Measurements from ENCODE around the gene PHYKPL.
"Not testable (repeated sequence)": the region's sequence is repeated elsewhere in the genome, so short reads cannot be mapped to it uniquely, and the experiment has no call there.

Gene PHYKPL

GRCh38 chr5:178238711-178239592 lies 6.3 kb upstream of the PHYKPL start:
- no peak for DNase-seq

DNA sequence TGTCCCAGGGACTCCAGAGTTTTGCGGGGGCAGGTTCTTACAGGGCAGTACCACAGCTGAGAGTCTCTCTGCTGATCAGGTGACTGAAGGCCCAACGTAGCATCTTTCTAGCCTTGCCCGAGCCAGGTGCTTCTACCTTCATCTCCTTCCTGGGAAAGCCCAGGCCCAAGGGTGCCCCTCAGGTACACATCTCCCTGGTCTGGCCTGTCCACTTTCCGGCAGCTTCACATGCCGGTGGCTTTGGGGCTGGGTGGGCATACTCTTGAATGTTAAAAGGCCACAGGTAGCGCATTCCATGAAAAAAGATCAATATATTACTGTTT lies 5.7 kb upstream of the PHYKPL start:
- no peak for DNase-seq

DNA sequence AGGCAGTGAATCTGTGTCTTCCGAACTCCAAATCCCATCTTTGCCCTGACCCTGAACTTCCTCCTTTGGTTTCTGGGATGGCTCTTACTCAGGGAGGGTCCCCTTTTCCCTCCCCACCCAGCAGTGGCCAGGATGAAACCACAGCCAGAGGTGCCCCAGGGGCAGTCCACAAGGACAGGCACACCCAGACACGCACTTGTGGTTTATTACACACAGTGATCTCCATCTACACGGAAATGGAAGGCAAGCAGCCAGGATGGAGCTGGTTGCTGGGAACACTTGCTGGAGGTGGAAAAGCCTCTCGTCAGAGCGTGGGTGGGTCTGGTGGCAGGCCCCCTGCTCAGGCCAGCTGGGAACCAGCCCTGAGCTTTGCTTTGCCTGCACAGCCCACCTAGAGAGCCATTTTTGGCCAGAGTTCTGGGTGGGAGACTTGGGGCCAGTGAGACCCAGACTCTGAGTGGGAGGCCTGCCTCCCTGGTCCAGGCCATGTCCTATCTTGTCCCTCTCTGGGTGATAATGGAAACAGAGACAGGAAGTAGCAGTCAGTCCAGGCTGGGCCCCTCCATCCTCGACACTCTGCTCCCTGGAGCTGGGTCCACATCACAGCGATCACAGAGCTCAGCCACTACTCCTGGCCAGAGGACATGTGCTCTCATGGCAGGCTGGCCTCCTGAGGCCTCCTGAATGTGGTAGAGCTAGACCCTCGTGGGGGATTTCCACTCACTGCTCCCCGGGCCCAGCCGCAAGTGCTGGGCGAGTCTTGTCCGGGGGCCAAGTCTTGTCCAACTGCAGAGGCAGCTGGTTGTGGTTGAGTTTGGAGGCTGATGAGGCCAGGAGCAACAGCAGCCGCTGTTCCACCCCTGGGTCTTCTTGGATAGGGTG lies 5.1 kb upstream of the PHYKPL start:
- no peak for DNase-seq

- DNase-seq, result no peak
Measured at GRCh38 chr5:178236679-178237078, 4.1 kb upstream of the PHYKPL start.

DNA sequence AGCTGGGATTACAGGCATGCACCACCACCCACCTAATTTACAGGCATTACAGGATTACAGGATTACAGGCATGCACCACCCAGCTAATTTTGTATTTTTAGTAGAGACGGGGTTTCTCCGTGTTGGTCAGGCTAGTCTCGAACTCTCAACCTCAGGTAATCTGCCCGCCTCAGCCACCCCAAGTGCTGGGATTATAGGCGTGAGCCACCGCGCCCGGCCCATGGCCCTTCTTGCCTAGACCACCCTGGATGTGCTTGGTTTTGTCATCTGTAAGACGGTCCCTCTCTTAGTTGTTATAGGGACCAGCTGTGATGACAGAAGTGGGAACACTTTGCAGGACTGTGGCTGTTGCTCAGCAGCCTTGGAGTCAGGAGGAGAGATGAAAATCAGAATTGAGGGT lies 3.5 kb upstream of the PHYKPL start:
- no peak for DNase-seq

GRCh38 chr5:178235588-178235974 lies 3.0 kb upstream of the PHYKPL start:
- no peak for DNase-seq

DNA sequence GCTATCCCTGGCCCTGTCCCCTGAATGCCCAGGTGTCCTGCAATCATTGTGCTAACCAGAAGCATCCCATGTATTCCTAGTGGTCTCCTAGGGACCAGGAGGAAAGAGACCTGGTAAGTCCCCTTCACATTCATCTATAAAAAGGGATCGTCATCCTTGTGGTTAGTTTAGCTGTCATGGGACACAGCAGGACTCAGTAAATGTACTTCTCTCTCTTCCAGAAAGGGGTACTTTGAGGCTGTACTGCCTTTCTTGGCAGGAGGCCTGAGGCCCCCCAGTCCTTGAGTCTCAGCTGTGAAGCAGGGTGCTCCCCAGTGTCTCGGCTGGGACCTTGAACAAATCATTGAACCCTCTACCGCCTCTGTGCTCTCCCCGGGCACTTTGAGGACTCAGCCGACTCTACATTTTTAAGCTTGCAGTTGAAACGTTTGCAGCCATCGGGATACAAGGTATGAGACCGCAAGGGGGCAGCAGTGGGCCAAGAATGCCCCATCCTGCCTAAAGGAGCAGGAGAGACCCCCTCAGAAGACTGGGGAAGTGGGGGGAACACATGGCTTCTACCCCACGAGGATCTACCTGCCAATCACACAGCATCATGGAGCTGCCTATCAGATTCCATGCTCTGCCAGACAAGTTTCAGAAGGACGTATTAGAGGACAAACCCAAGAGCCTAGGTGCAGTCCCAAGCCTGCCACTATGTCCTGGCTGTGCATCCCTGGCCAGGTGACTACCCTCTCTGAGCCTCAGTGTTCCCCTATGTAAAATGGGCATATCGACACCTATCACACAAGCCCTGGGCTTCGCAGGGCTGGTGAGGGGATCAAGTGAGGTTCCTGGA lies 2.4 kb upstream of the PHYKPL start:
- peak; percentile 28 for DNase-seq

DNA sequence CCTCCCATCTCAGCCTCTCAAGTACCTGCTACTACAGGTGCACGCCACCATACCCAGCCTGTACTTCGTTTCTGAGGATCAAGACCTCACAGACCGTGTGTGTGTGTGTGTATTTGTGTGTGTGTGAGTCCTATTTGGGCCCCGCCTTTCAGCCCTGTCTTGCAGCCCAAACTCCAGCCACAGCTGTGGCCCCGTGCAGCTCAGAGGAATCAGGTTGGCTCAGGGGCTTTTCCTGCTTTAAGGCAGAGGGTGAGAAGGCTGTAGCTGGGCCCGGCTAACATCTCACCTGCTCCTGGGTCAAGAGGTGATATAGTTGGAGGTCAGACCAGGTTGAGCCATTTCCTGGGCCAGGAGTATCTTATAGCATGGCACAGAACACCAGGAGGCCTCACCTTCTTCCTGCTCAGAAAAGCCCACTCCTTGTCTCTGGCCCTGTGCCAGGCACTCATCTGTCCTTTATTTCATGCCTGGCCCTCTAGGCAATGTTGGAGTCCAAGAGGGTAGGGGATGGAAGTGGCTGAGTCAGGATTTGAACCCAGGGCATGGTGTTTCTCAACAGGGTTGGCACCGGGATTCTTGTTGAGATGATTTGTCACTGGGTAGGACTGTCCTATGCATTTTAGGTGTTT lies 1.6 kb upstream of the PHYKPL start:
- DNase-seq, result no peak

DNA sequence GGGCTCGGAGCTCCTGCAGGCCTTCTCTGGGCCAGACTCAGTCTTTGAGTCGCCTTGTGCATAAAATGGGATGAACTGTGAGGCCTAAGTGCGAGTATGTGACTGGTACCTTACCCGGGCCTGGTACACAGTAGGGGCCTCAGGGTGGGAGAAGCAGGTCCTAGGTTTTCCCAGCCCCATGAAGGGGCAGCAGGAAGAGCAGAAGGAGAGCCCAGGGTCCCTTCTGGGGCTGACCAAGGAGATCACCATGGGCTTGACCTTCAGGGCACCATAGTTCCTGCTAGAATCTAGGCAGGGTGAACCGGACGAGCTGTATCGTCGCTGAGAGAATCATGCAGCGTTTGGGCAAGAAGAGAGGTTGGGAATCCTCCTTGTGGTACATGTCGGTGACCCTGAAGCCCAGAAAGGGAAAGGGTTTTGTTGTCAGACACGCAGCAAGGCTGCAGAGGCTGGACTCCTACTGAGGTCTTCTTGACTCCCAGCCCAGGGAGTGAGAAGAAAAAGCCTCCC lies 373 bp upstream of the PHYKPL start:
- no peak for DNase-seq

DNA sequence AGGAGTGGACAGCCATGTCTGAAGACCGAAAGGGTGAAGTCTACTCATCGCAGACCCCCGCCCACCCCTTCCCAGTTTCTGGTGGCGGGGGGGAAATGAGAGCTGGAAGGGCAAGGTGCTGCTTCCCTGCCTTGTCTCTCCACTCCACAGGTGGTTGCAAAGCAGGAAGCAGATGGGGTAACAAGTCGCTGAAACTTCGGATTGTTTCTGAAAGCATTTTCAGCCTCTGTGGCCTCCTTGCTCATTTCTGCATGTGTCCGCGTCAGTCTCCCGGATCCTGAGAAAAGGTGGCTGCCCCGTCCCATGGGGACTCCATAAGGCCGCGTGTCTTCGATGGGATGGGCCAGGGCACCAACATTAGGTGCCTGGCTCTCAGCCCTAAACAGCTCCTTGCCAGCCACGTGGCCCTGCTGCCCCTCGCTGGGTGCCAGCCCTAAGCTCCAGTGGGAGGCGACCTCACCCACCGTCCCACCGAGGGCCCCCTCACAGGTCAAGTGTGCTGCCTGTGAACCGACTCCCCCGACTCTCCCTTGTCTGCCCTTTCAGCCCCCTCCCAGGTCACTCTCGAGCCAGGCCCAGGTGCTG lies 971 bp downstream of the PHYKPL start:
- DNase-seq, result no peak

- no peak for DNase-seq
Measured at GRCh38 chr5:178230879-178231538, 1.6 kb downstream of the PHYKPL start.

GRCh38 chr5:178229861-178230260 lies 2.7 kb downstream of the PHYKPL start:
- no peak for DNase-seq

DNA sequence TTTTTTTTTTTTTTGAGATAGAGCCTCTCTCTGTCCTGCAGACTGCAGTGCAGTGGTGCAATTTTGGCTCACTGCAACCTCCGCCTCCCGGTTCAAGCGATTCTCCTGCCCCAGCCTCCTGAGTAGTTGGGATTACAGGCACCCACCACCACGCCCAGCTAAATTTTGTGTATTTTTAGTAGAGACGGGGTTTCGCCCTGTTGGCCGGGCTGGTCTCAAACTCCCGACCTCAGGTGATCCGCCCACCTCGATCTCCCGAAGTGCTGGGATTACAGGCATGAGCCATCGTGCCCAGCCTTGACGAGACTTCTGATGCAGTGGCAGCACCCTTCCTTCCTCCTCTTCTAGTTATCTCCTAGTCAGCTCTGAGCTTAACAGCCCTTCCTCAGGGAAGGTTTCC lies 3.5 kb downstream of the PHYKPL start:
- not testable (repeated sequence) for DNase-seq

DNA sequence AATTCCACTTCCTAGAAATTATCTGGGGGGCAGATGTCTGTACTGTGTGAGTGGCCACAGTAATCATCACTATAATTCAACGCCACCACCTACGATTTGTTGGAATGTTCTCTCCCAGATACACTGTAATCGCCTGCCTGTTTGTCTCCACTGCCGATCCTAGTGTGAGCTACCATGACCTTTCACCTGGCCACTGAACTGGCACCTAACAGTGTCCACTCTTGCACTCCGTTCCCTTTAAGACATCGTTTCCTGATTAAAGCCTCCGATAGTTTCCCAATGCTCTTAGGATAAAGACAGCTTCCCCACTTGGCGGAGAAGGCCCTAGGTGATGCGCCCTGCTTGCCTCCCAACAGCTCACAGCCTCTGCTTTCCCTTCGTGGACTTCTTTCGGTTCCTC lies 4.0 kb downstream of the PHYKPL start:
- DNase-seq, result no peak

- DNase-seq, result no peak
Measured at GRCh38 chr5:178227929-178228328, 4.7 kb downstream of the PHYKPL start.

- no peak for DNase-seq
Measured at GRCh38 chr5:178227138-178227659, 5.4 kb downstream of the PHYKPL start.

DNA sequence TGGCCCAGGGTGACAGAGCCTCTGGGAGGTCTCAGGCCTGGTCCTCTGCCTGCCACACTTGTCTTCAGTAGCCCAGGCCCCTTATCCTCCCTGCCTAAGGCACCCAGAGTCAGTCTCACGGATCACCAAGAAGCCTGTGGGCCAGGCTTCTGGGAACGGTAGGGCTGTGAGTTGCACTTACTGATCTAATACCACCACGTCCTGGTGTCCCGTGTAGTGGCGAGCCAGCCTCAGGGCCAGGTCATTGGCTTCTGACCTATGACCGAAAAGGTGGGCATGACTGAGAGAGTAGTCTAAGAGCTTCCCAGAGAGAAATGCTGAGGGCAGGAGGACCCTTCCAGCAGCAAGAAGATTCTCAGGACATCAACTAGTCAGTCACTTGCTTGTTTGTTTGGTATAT lies 7.4 kb downstream of the PHYKPL start:
- DNase-seq, result no peak

GRCh38 chr5:178224403-178224802 lies 8.2 kb downstream of the PHYKPL start:
- DNase-seq, result no peak

DNA sequence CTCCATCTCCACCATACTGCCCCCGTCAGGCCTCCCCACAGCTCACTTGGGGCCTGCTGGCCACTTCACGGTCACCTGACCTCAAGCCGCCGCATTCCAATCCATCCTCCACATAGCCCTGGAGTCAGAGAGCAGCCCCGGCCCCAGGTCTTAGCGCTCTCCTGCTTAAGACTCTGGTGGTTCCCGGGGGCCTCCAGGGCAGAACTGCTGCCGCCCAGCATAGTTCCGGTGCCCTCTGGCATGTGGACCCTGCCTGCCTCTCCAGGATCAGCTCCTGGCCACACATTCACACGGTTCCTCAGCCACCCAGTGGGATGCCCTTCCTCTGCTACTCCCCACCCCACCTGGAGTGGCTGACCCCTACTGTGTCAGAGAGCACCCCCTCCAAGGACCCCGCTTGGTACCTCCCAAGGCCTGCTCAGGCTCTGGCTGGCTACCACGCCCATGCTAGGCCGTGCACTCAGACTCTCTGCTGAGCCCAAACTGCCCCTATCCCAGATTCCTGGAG lies 8.7 kb downstream of the PHYKPL start:
- no peak for DNase-seq

GRCh38 chr5:178223196-178223773 lies 9.3 kb downstream of the PHYKPL start:
- DNase-seq, result no peak

GRCh38 chr5:178222292-178222691 lies 10.3 kb downstream of the PHYKPL start:
- DNase-seq, result no peak

All from NCI-H226 (cell line).